Activated CD8-positive, alpha-beta memory T cell treated with anti-CD3 and anti-CD28 coated beads, Interleukin-2, amount 50 U/mL, for 48 hours (primary cell): ENCODE data around the gene GNB5.
"Not testable (repeated sequence)": the region's sequence is repeated elsewhere in the genome, so short reads cannot be mapped to it uniquely, and the experiment has no call there.

Experiments used
- DNase-seq: peaks from one replicate; pipeline ENCODE4 v3.0.0-alpha.2; 2020

The GNB5 gene

DNA sequence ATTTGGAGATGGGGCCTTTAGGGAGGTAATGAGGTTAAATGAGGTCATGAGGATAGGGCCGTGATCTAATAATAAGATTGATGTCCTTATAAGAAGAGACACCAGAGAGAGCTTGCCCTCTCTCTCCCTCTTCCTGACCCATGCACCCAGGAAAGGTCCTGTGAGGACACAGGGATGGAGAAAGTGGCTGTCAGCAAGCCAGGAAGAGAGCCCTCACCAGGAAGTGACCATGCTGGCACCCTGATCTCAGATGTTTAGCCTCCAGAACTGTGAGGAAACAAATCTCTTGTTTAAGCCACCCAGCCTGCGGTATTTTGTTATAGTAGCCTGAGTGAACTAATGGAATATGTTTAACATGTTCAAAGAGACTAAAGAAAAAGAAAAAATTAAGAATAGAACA is 15.3 kb upstream of the GNB5 start:
- DNase-seq: no peak

DNA sequence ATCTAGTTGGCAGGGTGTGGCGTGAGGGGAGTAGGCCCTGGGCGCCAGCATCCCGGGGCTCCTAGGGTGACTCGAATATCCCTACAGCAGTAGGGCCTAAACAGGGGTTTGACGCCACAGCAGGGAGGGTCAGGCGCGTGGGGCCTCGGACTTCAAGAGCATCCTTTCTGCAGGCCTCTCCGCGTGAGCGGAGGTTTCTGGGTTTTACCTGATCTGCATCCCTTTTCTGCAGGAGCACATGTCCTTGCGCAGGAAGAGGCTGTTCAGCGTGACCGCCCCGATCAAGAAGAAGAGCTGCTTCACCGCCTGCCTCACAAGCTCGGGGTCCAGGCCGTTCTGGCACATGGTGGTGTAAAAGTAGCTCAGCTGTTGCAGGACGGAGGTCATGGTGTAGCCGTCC is 13.5 kb upstream of the GNB5 start:
- DNase-seq: no peak

DNA sequence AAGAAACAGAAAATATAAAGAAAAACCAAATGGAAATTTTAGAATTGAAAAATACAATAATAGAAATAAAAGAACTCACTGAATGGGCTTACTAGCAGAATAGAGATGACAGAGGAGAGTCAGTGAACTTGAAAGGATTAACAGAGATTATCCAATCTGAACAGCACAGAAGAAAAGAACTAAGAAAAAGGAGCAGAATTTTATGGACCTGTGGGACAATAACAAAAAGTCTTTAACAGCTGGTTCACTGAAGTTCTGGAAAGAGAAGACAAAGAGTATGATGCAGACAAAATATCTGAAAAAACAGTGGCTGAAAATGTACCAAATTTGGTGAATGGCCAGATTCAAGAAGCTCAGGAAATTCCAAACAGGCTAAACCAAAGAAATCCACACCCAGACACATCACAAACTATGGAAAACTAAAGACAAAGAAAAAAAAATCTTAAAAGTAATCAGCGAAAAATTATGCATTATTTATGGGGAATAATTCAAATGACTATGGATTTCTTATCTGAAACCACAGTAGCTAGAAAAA is 9.7 kb upstream of the GNB5 start:
- DNase-seq: no peak

DNA sequence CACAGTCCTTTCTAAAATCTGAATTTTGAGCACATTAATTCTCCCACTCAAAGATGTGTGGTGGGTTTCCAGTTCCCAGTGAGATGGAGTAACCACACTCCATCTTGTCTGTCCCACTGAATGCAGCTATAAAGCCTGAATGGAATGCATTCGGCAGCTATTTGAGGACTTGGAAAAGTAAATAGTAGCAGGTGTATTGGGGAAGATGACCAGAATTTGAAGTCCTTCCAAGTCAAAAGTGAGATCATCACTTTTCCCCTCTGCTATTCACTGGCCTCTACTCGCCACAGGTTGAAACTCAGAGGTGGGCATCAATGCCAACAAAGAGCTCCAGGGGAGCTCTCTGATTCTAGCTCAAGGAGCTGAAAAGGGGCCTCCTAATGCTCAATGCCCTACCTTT is 8.1 kb upstream of the GNB5 start:
- DNase-seq: no peak

DNA sequence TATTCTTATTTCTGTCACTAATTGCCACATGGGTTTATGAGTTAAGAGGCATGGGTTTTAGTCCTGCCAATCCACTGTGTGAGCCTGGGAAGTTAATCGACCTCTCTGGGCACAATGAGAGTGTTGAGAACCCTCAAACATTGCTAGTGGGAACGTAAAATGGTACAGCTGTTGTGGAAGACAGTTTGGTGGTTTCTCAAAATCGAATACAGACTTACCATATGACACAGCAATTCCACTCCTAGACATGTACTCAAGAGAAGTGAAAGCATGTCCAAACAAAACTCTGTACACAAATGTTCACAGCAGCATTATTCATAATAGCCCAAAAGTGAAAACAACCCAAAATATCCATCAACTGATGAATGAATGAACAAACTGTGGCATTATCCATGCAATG is 5.7 kb upstream of the GNB5 start:
- DNase-seq: no peak

DNA sequence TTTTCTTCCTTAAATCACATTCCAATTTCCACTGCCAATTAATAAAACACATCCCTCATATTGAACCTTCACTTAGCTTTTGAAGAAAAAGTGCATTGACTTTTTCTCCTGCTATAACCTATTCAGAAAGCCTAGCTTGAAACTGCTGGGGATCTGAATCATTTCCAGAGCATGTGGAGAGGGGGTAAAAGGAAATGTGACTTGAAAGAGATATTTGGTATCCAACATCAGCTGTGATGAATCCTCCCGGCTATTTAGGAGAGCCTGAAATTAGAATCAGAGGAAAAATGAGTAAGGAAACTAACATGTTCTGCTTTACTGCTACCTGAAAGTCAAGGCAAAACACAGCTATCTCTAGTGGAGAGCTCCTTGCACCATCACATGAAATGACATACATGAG is 2.6 kb upstream of the GNB5 start:
- no peak for DNase-seq

DNA sequence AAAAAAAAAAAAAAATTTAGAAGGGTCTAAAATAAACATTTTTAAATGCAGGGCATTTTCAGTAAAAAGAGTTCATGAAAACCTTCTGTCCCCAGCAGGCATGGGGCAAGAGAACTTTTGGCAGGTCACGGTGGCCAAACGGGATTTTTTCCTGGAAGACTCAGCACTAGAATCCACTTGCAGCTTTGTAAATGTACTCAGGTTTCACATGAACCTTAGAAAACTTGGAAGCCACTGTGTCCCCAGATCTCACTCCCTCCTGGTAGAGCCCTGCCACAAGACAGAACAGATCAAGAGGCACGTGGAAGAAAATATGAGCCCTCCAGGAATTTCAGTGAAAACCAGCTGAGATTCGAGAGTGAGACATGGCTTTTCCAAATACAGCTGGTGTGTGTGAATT is 2.1 kb upstream of the GNB5 start:
- DNase-seq: no peak

DNA sequence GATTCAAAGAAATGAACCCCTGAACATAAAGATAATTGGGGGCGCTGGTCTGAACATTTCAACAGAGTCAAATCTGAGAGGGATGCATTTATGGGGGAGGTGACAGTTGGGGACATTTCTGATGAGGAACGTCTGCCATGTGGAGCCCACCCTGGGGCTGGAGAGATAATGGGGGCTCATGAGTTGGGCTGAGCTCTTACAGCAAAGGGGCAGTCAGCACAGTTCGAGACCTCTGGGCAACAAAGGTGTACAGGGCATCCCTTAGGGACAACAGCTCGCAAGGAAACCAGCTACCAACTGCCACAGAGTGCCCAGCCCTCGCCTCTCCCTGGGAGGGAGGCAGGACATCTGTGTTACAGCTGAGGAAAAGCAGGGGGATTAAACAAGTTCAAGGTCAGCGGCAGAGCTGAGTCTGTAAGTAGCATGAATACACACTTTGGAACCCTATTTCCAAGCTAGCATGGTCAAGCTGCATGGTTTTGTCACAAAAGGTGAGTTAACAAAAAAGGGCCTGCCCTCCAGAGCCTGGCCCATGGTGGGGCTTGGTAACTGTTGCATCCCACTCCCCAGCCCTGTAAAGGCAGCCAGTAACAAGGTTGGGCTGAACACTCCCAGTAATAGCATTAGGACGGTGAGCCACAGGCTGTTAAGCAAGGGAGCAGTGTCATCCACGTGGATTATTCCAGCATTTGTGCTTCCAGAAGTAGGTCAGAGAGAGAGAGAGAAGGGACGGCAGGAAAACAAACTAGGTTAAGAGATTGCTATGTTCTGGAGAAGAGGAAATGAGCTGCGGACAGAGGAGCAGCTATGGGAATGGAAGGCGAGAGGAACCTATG is 4.3 kb downstream of the GNB5 start:
- DNase-seq: no peak

DNA sequence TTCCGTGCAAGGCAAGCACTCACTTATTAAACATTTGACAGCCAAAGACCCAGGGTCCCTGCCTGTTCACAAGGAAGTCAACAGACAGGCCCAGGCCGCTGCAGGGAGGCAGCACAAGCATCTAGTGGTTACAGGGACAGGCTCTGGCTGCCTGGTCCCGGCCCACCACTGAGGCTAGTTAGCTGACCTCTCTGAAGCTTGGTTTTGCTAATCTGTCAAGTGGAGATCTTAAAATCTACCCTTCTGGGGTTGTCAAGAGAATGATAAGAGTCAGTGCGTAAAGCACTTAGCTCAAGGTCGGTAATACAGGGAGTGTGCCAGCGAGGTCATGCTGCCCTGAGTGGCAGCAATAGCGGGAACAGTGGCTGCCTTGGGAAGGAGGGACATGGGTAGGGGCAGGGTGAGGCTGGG is 6.0 kb downstream of the GNB5 start:
- no peak for DNase-seq

DNA sequence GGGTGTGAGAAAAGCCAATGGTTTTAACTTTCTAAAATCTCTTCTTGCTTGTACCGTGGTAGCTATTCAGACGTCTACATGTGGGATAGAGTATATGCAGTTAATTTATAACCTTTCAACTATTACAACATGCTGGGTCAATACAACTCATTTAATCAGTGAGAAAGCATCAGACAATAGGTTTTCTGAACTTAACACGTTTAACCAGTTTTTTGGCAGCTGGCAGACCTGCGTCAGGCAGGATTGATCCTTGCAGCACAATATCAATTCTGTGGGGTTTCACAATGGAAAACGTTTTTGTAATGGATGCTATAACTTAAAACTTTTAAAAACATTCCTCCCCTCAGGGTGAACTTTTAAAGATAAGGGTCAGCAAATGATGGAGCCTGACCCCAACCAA is 6.5 kb downstream of the GNB5 start:
- DNase-seq: no peak

DNA sequence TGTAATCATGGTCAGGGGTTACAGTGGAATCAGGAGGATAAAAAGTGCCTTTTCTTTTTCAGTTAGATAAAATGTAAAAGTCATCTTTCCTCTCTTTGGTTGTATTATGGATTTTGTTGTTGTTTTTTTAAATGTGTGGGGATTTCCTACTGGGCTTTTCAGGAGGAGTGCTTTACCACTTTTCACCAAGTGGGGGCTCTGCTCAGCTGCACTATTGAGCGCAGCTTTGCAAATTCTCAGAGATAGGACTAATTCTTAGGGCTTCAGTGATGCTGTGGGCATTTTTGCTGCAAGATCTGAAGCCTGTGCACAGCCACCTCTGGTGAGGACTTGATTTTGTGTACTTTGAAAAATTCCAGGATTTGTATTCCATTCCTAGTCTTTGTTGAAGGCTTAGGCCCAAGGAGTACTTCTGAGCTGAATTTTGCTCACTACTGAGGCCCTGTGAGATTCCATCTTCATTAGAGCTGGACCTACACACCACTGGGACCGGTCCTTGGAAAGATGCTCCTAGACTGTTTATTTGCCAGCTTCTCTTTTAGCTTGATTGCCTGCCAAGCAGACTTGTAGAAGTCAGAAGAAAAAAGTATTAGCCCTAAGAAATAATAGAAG is 7.5 kb downstream of the GNB5 start:
- DNase-seq: no peak

DNA sequence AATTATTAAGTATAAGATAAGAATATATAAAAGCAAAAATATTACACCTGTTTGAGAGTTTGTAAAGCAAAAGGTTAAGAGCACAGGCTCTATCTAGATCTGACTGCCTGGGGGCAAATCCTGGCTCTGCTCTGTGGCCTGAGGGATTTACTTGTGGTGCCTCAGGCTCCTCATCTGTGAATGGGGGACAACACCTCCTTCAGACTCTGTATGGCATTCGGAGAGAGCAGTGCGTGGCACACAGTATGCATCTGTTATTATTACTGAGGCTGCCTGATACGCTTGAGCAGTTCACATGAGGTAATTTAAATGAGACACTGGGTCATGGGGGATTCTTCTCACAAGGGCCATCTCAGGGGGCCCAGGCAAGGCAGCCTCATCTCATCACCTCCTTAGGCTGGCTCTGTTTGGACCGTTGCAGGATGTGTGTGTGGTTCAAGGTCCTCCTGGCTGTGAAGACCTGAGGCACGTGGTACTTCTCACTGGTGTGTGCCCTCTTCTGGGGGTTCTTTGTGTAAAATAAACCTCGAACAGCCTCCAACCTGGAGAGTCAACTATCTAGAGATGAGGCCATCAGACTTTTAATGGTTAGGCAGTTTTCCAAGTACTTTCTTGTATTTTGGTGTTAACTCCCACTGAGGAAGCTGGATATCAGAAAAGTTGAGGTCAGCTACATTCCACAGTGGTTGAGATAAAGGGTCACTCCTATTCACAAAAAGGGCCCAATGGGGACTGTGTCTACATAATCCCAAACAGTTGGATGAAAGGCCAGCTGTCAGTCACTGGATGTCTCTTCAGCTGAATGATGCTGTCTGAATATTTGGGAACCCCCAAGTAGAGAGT is 9.0 kb downstream of the GNB5 start:
- no peak for DNase-seq

DNA sequence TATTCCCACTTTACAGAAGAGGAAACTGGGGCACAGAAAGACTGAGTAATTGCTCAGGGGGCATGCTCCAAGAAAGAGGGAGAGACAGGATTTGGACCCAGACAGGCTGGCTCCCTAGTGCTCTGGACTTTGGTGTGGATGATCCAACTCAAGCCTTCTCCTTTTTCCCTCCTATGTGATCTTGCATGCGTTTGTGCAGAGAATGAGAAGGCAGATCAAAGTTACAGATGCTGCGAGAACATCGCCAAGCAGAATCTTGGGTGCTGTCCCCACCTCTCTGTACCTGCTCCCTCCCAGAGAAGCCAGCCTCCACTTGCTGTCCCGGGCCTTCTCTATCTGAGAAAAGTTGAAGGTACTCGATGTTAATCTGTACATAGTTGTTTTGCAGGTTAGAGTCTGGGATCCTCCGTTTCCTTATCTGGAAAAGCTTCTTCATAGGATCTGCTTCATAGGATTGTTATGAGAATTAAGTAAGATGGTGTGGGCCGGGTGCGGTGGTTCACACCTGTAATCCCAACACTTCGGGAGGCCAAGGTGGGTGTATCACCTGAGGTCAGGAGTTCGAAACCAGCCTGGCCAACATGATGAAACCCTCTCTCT is 10.2 kb downstream of the GNB5 start:
- DNase-seq: no peak

DNA sequence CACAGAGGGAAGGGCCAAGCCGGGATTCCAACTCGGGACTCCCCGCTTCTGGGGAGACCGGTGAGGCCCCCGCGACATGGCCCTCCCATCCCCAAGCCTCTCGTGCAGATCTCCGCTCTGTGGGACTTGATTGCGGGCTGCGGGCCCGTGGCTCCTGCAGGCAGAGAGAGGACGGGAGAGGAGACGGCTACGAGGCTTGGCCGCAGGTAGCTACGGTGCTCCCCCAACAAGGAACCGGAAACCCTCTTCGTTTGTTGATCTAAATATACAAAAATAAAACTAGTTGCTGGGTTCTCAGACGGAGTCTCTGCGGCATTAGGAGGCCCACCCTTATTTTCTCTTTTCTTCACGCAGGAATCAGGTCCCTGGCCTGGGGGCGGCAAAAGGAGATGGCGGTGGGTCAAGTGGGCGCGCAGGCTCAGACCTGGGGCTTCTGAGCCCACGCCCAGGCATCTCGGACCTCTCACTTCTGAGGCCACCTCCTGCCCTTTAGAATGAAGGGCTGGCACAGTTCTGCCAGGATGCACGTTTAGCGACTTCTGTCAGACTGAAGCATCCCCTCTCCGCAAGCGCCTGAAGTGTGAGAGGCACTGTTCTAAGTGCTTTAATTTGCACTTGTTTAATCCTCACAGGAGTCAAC is 10.9 kb downstream of the GNB5 start:
- DNase-seq: no peak

DNA sequence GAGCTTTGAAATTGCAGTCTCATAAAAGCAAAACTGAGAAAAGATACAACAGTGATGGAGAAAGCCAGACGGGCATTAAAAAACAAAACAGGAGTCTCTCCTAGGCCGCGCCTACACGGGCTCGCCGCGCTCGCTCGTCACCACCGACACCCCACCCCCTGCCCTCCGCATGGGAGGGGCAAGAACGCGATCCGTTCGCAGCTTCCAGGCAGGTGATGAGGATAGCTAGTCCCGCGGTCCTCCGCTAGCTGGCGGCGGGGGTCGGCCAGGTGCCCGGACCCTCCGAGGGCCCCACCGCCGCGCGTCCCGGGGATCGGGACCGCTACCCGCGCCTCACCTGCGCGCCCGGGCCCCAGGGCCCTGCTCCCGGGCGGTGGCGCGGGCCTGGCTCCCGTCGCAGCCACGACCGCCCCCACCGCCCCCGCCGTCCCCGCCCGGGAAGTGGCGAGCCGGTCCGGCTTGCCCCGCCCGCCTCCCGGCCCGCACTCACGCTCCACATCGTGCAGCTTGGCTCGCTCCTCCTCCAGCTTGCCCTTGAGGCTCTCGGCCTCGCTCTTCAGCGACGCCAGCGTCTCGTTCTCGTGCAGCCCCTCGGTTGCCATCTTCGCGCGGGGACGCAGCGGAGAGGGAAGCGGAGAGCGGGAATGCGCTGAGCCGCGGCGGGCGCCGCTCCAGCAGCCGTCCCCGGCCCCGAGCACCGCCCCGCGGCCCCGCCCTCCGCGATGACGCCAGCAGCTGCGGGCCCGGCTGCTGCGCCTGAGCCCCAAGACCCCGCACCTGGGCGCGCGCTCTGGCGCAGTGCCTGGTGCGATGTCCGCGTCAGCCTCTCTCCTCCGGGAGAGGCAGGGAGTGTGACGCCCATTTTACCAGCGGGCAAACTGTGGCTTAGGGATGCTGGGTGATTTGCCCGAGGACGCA is 11.7 kb downstream of the GNB5 start:
- DNase-seq: peak; percentile 89

DNA sequence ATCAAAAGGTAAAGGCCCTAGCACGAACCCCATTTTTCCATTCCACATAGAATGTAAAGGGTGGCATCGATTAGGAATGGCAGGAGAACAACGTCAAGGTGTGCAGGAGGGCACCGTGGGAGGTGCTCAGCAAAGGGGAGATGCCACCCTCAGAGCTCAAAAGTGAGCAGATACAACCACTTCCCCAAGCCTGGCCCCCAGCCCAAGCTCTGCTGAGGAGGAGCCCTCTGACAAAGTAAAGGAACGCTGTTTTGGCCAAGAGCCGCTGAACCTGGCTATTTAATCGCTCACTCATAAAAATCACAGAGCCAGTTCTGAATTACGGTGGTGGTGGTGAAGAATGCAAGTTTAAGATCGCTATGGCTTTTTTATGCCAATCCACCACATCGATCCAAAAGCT is 12.4 kb downstream of the GNB5 start:
- no peak for DNase-seq

DNA sequence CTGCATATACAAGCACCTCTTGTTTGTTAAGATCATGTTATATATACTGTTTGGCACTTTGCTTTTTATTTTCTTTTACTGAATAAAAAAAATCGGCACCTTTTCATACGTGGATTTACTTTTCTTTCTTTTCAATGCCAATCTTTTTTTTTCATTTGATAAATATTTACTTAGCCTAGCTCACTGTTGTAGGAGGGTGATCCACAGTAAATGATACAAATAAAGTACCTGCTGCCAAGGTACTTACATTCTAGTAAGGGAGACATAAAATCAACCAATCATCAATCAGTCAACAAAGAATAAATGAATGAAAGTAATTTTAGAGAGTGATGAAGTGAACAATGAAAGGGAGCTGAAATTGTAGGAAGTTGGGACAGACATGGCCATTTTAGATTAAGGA is 18.3 kb downstream of the GNB5 start:
- DNase-seq: no peak

DNA sequence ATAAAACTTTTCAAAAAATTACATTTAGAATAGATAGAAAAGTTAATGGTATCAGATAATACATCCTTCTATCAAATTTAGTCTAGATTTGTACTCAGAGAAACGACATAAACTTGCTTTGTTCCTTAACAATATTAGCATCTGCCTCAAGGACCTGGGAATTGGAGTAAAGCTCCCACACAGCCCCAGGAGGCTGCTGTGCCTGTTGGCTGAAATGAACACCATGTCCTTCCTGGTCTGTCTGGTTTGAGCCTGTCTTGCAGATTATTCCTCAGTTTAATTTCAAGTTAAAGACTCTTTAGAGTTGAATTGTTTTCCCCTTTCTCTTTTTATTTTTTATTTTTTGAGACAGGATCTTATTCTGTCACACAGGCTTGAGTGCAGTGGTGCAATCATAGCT is 19.4 kb downstream of the GNB5 start:
- no peak for DNase-seq

DNA sequence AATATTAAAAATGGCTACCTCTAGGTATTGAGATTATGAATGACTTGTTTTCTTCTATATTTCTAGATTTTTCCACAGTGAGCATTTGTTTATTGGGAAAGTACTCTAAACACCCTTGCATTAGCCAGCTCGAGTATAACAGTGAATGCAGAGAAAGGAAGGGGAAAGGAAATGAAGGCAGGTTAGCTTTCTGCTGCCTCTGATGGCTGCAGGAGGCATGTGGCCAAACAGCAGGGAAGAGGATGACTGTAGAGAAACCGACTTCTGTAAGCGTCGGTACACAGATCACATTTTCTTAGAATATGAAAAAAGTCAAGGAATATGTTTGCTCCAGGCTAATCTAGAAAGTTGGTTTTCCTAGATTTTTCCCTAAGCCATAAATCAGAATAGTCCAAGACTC is 19.8 kb downstream of the GNB5 start:
- DNase-seq: peak; percentile 34

DNA sequence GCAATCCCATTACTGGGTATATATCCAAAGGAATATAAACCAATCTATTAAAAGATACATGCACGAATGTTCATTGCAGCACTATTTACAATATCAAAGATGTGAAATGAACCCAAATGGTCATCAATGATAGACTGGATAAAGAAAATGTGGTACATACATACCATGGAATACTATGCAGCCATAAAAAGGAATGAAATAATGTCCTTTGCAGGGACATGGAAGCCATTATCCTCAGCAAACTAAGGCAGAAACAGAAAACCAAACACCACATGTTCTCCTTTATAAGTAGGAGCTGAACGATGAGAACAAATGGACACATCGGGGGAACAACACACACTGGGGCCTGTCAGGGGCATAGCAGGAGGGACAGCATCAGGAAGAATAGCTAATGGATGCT is 21.0 kb downstream of the GNB5 start:
- DNase-seq: not testable (repeated sequence)

DNA sequence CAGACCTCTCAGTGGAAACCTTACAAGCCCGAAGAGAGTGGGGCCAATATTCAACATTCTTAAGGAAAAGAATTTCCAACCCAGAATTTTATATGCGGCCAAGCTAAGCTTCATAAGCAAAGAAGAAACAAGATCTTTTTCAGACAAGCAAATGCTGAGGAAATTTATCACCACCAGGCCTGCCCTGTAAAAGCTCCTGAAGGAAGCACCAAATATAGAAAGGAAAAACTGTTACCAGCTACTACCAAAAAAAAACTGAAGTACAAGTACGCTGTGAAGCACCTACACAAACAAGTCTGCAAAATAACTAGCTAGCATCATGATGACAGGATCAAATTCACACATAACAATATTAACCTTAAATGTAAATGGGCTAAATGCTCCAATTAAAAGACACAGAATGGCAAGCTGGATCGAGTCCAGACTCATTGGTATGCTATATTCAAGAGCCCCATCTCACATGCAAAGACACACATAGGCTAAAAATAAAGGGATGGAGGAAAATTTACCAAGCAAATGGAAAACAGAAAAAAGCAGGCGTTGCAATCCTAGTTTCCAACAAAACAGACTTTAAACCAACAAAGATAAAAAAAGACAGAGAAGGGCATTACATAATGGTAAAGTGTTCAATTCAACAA is 25.6 kb downstream of the GNB5 start:
- not testable (repeated sequence) for DNase-seq
